ENCODE data around the gene NYAP1. TPM values are rescaled to one million over a fixed set of nuclear protein-coding genes. Genes with fewer than 3 reads are reported as not detected.

NYAP1 gene
- total RNA-seq, 2 experiments from 2014 or later, result 0.66 to 0.75 TPM

- Histone ChIP-seq H3K27ac (ENCODE audit: low read depth in 1 of 2, low read length in 2 of 2) (peak overlapping the region; percentile 64 to 66), H3K4me1 (ENCODE audit: insufficient read depth, low read length) (peaks cover 65% of the 10 kb centered on the region), H3K4me3 (ENCODE audit: low read length) (peak overlapping the region; percentile 100), H3K9me3 (ENCODE audit: control insufficient read depth in 1 of 2, insufficient read depth in 1 of 2, low read length in 2 of 2) (no peaks in the 10 kb centered on the region), H3K27me3 (ENCODE audit: control insufficient read depth in 1 of 2, insufficient read depth in 2 of 2, low read length in 2 of 2) (no peaks in the 10 kb centered on the region), H3K36me3 (ENCODE audit: insufficient read depth, low read length) (peaks cover 59% of the 10 kb centered on the region)
- peak overlapping the region; percentile 97 for H3K4me3 Mint-ChIP-seq
- no peaks in the 10 kb centered on the region for H3K9me3 Mint-ChIP-seq
- intact Hi-C loops (cut with DNase I, micrococcal nuclease), result loop anchor here in 1 of 2 experiments (5.0 to 10.0 kb wide), 2 partner anchors 201 to 379 kb away; partner anchors contain the start of gene SLC12A9
- H3K4me1 Mint-ChIP-seq (ENCODE audit: low read depth), result peaks cover 49% of the 10 kb centered on the region
- no peaks in the 10 kb centered on the region for H3K27me3 Mint-ChIP-seq
- TF ChIP-seq, protein P1, sequence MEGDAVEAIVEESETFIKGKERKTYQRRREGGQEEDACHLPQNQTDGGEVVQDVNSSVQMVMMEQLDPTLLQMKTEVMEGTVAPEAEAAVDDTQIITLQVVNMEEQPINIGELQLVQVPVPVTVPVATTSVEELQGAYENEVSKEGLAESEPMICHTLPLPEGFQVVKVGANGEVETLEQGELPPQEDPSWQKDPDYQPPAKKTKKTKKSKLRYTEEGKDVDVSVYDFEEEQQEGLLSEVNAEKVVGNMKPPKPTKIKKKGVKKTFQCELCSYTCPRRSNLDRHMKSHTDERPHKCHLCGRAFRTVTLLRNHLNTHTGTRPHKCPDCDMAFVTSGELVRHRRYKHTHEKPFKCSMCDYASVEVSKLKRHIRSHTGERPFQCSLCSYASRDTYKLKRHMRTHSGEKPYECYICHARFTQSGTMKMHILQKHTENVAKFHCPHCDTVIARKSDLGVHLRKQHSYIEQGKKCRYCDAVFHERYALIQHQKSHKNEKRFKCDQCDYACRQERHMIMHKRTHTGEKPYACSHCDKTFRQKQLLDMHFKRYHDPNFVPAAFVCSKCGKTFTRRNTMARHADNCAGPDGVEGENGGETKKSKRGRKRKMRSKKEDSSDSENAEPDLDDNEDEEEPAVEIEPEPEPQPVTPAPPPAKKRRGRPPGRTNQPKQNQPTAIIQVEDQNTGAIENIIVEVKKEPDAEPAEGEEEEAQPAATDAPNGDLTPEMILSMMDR (IDR thresholded peaks at IDR 0.05), result no peak
- H3K36me3 Mint-ChIP-seq (ENCODE audit: low read depth), result peaks cover 54% of the 10 kb centered on the region
- ATAC-seq (ENCODE audit: poor library complexity), result no peak
- ChIA-PET POLR2A (interaction anchor here (0.6 to 5.1 kb wide), 3 partner anchors 47 to 108 kb away, joined by 4 to 32 read pairs (median 4); partner anchors contain the start of genes MEPCE and ZCWPW1), CTCF (no interaction called here)
- DNase-seq, result no peak
- peak overlapping the region; percentile 86 for H3K27ac Mint-ChIP-seq
These were observed 7.5 kb upstream of the NYAP1 start for GRCh38 chr7:100476101-100476780.

DNA sequence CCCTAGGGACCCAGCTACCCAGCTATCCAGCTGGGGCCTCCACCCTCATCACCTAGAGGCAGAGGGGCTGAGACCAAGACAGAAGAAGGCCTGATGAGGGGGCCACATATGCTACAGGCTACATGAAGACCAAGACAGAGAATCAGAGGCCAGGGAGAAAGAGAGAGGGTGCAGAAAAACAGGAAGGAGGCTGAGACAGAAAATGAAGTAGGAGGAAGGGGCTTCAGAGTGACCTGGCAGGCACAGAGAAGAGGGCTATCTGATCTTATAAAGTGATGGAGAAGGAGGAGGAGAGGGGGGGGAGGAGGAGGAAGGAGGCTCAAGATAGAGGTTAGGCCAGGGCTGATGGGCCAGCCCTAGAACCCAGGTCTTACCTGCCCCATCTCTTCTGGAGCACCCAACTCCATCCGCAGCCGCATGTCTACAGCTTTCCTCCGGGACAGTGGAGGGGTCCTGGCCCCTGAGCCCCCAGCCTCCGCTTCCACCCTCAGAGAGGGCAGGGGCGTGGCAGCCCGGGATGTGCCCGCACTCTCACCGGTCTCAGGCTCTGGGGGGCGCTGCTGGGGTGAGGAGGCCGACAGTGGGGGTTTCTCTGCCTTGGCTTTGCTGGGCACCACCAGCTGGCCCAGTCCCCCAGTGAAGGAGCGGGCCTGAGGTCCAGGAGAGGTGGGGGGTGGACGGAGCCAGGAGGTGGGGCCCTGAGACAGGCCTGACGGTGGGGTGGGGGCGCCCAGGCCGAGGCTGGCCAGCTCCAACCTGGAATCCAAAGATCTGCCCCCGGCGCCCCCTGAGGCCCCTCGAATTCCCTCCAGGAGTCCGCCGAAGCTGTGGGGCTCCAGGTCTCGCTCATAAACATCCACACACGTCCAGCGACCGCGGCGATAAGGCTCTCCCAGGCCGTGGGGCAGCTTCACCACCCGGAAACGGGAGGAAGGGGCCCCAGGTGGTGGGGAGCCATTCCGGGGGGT is 6.5 kb upstream of the NYAP1 start:
- ChIA-PET CTCF (interaction anchor here (0.6 to 1.1 kb wide), 3 partner anchors 82 to 182 kb away, joined by 3 read pairs; partner anchors contain the start of gene FBXO24), POLR2A (interaction anchor here (1.0 to 5.1 kb wide), 4 partner anchors 48 to 149 kb away, joined by 3 to 32 read pairs (median 5); partner anchors contain the start of genes AGFG2, MEPCE, MOSPD3 and ZCWPW1)
- H3K9me3 ChIP-seq (ENCODE audit: control insufficient read depth in 1 of 2, insufficient read depth in 1 of 2, low read length in 2 of 2), result no peaks in the 10 kb centered on the region
- Mint-ChIP-seq H3K36me3 (ENCODE audit: low read depth) (peaks cover 45% of the 10 kb centered on the region), H3K27me3 (no peaks in the 10 kb centered on the region), H3K4me1 (ENCODE audit: low read depth) (peaks cover 53% of the 10 kb centered on the region), H3K4me3 (peak overlapping the region; percentile 97), H3K27ac (peak overlapping the region; percentile 86), H3K9me3 (no peaks in the 10 kb centered on the region)
- no peak for ATAC-seq (ENCODE audit: poor library complexity)
- H3K36me3 ChIP-seq (ENCODE audit: insufficient read depth, low read length), result peaks cover 51% of the 10 kb centered on the region
- H3K4me1 ChIP-seq (ENCODE audit: insufficient read depth, low read length), result peaks cover 73% of the 10 kb centered on the region
- H3K27me3 ChIP-seq (ENCODE audit: control insufficient read depth in 1 of 2, insufficient read depth in 2 of 2, low read length in 2 of 2), result no peaks in the 10 kb centered on the region
- TF ChIP-seq, protein P1 (IDR thresholded peaks at IDR 0.05), result no peak
- intact Hi-C loops (cut with DNase I, micrococcal nuclease), result loop anchor here in 1 of 2 experiments (5.0 to 10.0 kb wide), 2 partner anchors 200 to 378 kb away; partner anchors contain the start of gene SLC12A9
- peak in 12 of 14 experiments; percentile 23 to 59 (median 37) for DNase-seq
- peak overlapping the region; percentile 100 for H3K4me3 ChIP-seq (ENCODE audit: low read length)
- H3K27ac ChIP-seq (ENCODE audit: low read depth in 1 of 2, low read length in 2 of 2), result peak overlapping the region; percentile 72 to 73

DNA sequence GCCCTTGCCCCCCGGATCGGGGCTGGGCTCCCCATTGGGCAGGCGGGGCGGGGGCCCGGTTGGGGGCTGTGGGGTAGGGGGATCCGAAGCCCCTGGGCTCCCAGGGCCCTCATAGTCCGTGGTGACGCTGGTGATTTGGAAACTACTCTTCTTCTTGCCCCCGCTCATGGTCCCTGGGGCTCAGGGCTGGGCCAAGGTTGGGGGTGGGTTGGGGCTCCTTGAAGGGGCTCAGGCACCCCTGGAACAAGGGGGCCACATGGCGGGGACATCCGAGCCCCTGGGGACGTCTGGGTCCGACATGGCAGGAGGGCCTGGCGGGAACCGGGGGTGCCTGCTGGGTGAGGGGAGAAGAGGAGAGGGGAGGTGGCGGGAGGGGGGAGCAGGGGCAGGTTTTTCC is 5.9 kb upstream of the NYAP1 start:
- Histone ChIP-seq H3K4me1 (ENCODE audit: insufficient read depth, low read length) (peaks cover 75% of the 10 kb centered on the region), H3K27ac (ENCODE audit: low read depth in 1 of 2, low read length in 2 of 2) (peak overlapping the region; percentile 72 to 73), H3K36me3 (ENCODE audit: insufficient read depth, low read length) (peaks cover 44% of the 10 kb centered on the region), H3K9me3 (ENCODE audit: control insufficient read depth in 1 of 2, insufficient read depth in 1 of 2, low read length in 2 of 2) (no peaks in the 10 kb centered on the region), H3K4me3 (ENCODE audit: low read length) (peak overlapping the region; percentile 100), H3K27me3 (ENCODE audit: control insufficient read depth in 1 of 2, insufficient read depth in 2 of 2, low read length in 2 of 2) (no peaks in the 10 kb centered on the region)
- CTCF ChIA-PET, result interaction anchor here (0.6 to 2.7 kb wide), 4 partner anchors 9 to 181 kb away, joined by 3 to 9 read pairs (median 3); partner anchors contain the start of gene FBXO24
- TF ChIP-seq, protein P1 (IDR thresholded peaks at IDR 0.05), result no peak
- POLR2A ChIA-PET, result interaction anchor here (0.9 to 5.1 kb wide), 9 partner anchors 42 to 227 kb away, joined by 3 to 32 read pairs (median 8); partner anchors contain the start of genes AGFG2, FBXO24, LRCH4 and MEPCE
- intact Hi-C loops (cut with DNase I, micrococcal nuclease), result loop anchor here (2.0 to 10.0 kb wide), 4 partner anchors 41 to 377 kb away; partner anchors contain the start of genes SLC12A9 (in 2 of the 2) and PPP1R35 (in 1 of the 2)
- Mint-ChIP-seq H3K4me3 (peak overlapping the region; percentile 97), H3K27me3 (no peaks in the 10 kb centered on the region), H3K9me3 (no peaks in the 10 kb centered on the region), H3K4me1 (ENCODE audit: low read depth) (peaks cover 57% of the 10 kb centered on the region), H3K36me3 (ENCODE audit: low read depth) (peaks cover 43% of the 10 kb centered on the region), H3K27ac (peak overlapping the region; percentile 73)
- ATAC-seq (ENCODE audit: poor library complexity) (no peak), DNase-seq (peak in 1 of 14 experiments; percentile 36)

Measured in CD4-positive, alpha-beta T cell (primary cell).